H1 (cell line): ENCODE measurements around the gene VSIG2. TPM values are rescaled to one million over a fixed set of nuclear protein-coding genes. Genes with fewer than 3 reads are reported as not detected.

ENCODE experiments used
- CTCF ChIA-PET: fragments of 300-600 bp; sonication (Branson Sonifier 250); formaldehyde crosslinking; loops from one replicate; lab custom pipeline; 2021; ENCODE audit not compliant: partially characterized antibody; lab: Charles Lee
- POLR2A ChIA-PET: fragments of 300-600 bp; sonication (Branson Sonifier 250); formaldehyde crosslinking; loops from one replicate; lab custom pipeline; 2021; ENCODE audit warnings: inconsistent platforms; ENCODE audit not compliant: partially characterized antibody; lab: Charles Lee
- DNase-seq, 2 experiments: peaks; one replicate each; pipeline versions ENCODE4 v3.0.0 to v3.0.0-alpha.2; 2010 to 2022; ENCODE audit warnings: low spot score in 2 of 2, low read depth in 1 of 2, mixed read lengths in 1 of 2
- FAIRE-seq: peaks from 2 replicates; lab custom pipeline; 2011; peaks lifted over from hg19 to GRCh38; lab: Jason Lieb, UNC
- H2AFZ ChIP-seq: 2 replicates; pipeline ENCODE4 v1.8.1; 2012; ENCODE audit warnings: low read length, inconsistent platforms
- H2AK5ac ChIP-seq: 2 replicates; pipeline ENCODE4 v1.6.1; 2013; ENCODE audit warnings: low read depth, low read length
- H2BK120ac ChIP-seq: replicated peaks from 2 replicates; pipeline ENCODE3; 2013; ENCODE audit warnings: low read depth, low read length, inconsistent platforms
- H2BK12ac ChIP-seq: 2 replicates; pipeline ENCODE4 v1.6.1; 2013; ENCODE audit warnings: low read depth, low read length
- H2BK15ac ChIP-seq: 2 replicates; pipeline ENCODE4 v1.6.1; 2013; ENCODE audit warnings: low read length
- H2BK20ac ChIP-seq: 2 replicates; pipeline ENCODE4 v1.6.1; 2013; ENCODE audit warnings: low read length
- H2BK5ac ChIP-seq: 2 replicates; pipeline ENCODE4 v1.6.1; 2013; ENCODE audit warnings: low read depth, low read length
- H3K14ac ChIP-seq: 2 replicates; pipeline ENCODE4 v1.6.1; 2013; ENCODE audit warnings: inconsistent platforms; ENCODE audit not compliant: insufficient read length
- H3K18ac ChIP-seq: 2 replicates; pipeline ENCODE4 v1.6.1; 2013; ENCODE audit warnings: low read length; ENCODE audit errors: extremely low read depth
- H3K23ac ChIP-seq: 2 replicates; pipeline ENCODE4 v1.6.1; 2013; ENCODE audit warnings: inconsistent platforms; ENCODE audit not compliant: insufficient read length
- H3K23me2 ChIP-seq: 2 replicates; pipeline ENCODE4 v1.6.1; 2013; ENCODE audit warnings: low read depth, low read length
- H3K27ac ChIP-seq: 2 replicates; pipeline ENCODE4 v1.6.1; 2011; ENCODE audit warnings: low read depth, low read length, inconsistent platforms
- H3K27me3 ChIP-seq, 4 experiments: replicated peaks in 1 of 4; 1 replicate in 1 of 4; 2 replicates in 3 of 4; pipeline versions ENCODE4 v1.6.1 to v1.8.1; 2011 to 2013; ENCODE audit warnings: low read length in 3 of 4, mild to moderate bottlenecking in 3 of 4, inconsistent platforms in 2 of 4, mixed read lengths in 2 of 4, moderate library complexity in 1 of 4; ENCODE audit not compliant: control insufficient read depth in 3 of 4, insufficient read depth in 3 of 4; ENCODE audit errors: extremely low read depth in 1 of 4
- H3K36me3 ChIP-seq, 4 experiments: 2 replicates each; pipeline versions ENCODE4 v1.6.1 to v1.8.1; 2011 to 2013; ENCODE audit warnings: mild to moderate bottlenecking in 4 of 4, low read length in 3 of 4, moderate library complexity in 2 of 4, control low read depth in 1 of 4, inconsistent platforms in 1 of 4; ENCODE audit not compliant: insufficient read depth in 4 of 4, control insufficient read depth in 2 of 4
- H3K4ac ChIP-seq: replicated peaks from 2 replicates; pipeline ENCODE3; 2013; ENCODE audit warnings: low read length, low read depth, mixed read lengths, inconsistent platforms; ENCODE audit not compliant: insufficient read length
- H3K4me1 ChIP-seq, 4 experiments: replicated peaks in 1 of 4; 1 replicate in 1 of 4; 2 replicates in 3 of 4; pipeline versions ENCODE4 v1.6.1 to v1.8.1; 2011 to 2013; ENCODE audit warnings: low read length in 3 of 4, inconsistent platforms in 2 of 4, mixed read lengths in 1 of 4; ENCODE audit not compliant: insufficient read depth in 4 of 4, control insufficient read depth in 3 of 4
- H3K4me2 ChIP-seq, 2 experiments: 2 replicates each; pipeline versions ENCODE4 v1.6.1 to v1.8.1; 2011 to 2013; ENCODE audit warnings: low read depth in 2 of 2, low read length in 2 of 2, control low read depth in 1 of 2, inconsistent platforms in 1 of 2, mild to moderate bottlenecking in 1 of 2; ENCODE audit not compliant: insufficient read depth in 1 of 2
- H3K4me3 ChIP-seq, 4 experiments: fragments of 200-600, 300-600 bp in 1 of 4; sonication (generic), shearing (Covaris generic), sonication (Bioruptor Twin) in 1 of 4; 2 replicates each; pipeline versions ENCODE4 v1.5.1 to v1.8.1; 2011 to 2016; ENCODE audit warnings: low read length in 4 of 4, low read depth in 3 of 4, control low read depth in 2 of 4, inconsistent platforms in 2 of 4, mild to moderate bottlenecking in 2 of 4, mixed read lengths in 1 of 4, moderate library complexity in 1 of 4; ENCODE audit not compliant: insufficient read depth in 2 of 4; ENCODE audit errors: extremely low read depth in 1 of 4
- H3K56ac ChIP-seq: replicated peaks from 2 replicates; pipeline ENCODE3; 2013; ENCODE audit warnings: low read depth, mild to moderate bottlenecking, mixed read lengths, low read length, inconsistent platforms; ENCODE audit not compliant: insufficient read length
- H3K79me1 ChIP-seq: 2 replicates; pipeline ENCODE4 v1.6.1; 2013; ENCODE audit warnings: low read depth, low read length, control low read depth
- H3K79me2 ChIP-seq, 2 experiments: 2 replicates each; pipeline versions ENCODE4 v1.6.1 to v1.8.1; 2012 to 2013; ENCODE audit warnings: low read length in 2 of 2, mild to moderate bottlenecking in 2 of 2, inconsistent platforms in 1 of 2; ENCODE audit not compliant: insufficient read depth in 2 of 2, control insufficient read depth in 1 of 2
- H3K9ac ChIP-seq, 4 experiments: replicated peaks in 1 of 4; 1 replicate in 1 of 4; 2 replicates in 3 of 4; pipeline versions ENCODE4 v1.6.1 to v1.8.1; 2011 to 2013; ENCODE audit warnings: low read depth in 3 of 4, low read length in 3 of 4, control low read depth in 2 of 4, mild to moderate bottlenecking in 2 of 4, moderate library complexity in 2 of 4, inconsistent platforms in 1 of 4; ENCODE audit errors: extremely low read depth in 1 of 4
- H3K9me3 ChIP-seq, 2 experiments: 2 replicates each; pipeline versions ENCODE4 v1.6.1 to v1.8.1; 2012 to 2013; ENCODE audit warnings: mild to moderate bottlenecking in 2 of 2, moderate library complexity in 2 of 2, control low read depth in 1 of 2, inconsistent platforms in 1 of 2, low read depth in 1 of 2, low read length in 1 of 2, mixed read lengths in 1 of 2; ENCODE audit not compliant: insufficient read depth in 2 of 2
- H4K20me1 ChIP-seq, 2 experiments: replicated peaks in 1 of 2; 2 replicates each; pipeline versions ENCODE3 to v1.8.1; 2011 to 2013; ENCODE audit warnings: inconsistent platforms in 2 of 2, low read length in 2 of 2, mild to moderate bottlenecking in 1 of 2; ENCODE audit not compliant: insufficient read depth in 2 of 2, control insufficient read depth in 1 of 2
- H4K5ac ChIP-seq: 2 replicates; pipeline ENCODE4 v1.6.1; 2013; ENCODE audit warnings: low read length, low read depth, mixed read lengths, inconsistent platforms; ENCODE audit not compliant: insufficient read length
- H4K8ac ChIP-seq: 2 replicates; pipeline ENCODE4 v1.8.0; 2013; ENCODE audit warnings: mild to moderate bottlenecking, moderate library complexity, low read length, inconsistent platforms; ENCODE audit not compliant: insufficient read depth; ENCODE audit errors: extremely low read depth
- H4K91ac ChIP-seq: replicated peaks from 2 replicates; pipeline ENCODE3; 2013; ENCODE audit warnings: low read length, mixed read lengths, inconsistent platforms; ENCODE audit not compliant: insufficient read length
- BACH1 ChIP-seq: IDR thresholded peaks from 2 replicates; pipeline ENCODE4 v1.6.1; 2012; ENCODE audit warnings: low read length, improper control_type of control experiment
- KDM5A ChIP-seq: fragments of 200-600 bp; IDR thresholded peaks from 2 replicates; pipeline ENCODE4 v1.7.1; 2012; ENCODE audit warnings: mild to moderate bottlenecking, low read length, inconsistent platforms, mixed read lengths
- POLR2AphosphoS5 ChIP-seq: IDR thresholded peaks from 2 replicates; pipeline ENCODE4 v1.6.1; 2011; ENCODE audit warnings: low read depth, low read length
- WGBS, 2 experiments: shearing (Covaris generic) in 1 of 2; methylation state at CpG; one replicate each; pipeline versions ENCODE4 v1.1.6 to v1.1.7; 2013 to 2015; ENCODE audit warnings: low lambda C conversion rate in 2 of 2, mixed read lengths in 2 of 2, inconsistent platforms in 1 of 2, low coverage in 1 of 2, missing lambda C conversion rate in 1 of 2; ENCODE audit not compliant: insufficient replicate concordance in 2 of 2, insufficient coverage in 1 of 2, insufficient read length in 1 of 2; ENCODE audit errors: extremely low coverage in 1 of 2, missing lambda C conversion rate in 1 of 2; 5-methylcytosine and 5-hydroxymethylcytosine counted together
- polyA plus RNA-seq, 7 experiments: library from polyadenylated mRNA; depleted of rRNA in 3 of 7; stranded (reverse) in 5 of 7; unstranded in 2 of 7; fragments of >200 nt in 5 of 7; fragments of 200-250 nt in 2 of 7; gene quantifications; 1 replicate in 5 of 7; 2 replicates in 1 of 7; 4 replicates in 1 of 7; pipeline versions ENCODE4 v1.2.1 to v1.2.3, GENCODE V29; 2011 to 2013; ENCODE audit warnings: missing spikeins in 2 of 7, mixed read lengths in 2 of 7
- total RNA-seq: library from RNA; stranded (reverse); fragmentation: NEBNext Ultra II Directional; extraction: Animal tissue kit (Norgen Biotek cat#: 25700); gene quantifications from 2 replicates; pipeline ENCODE4 v1.2.1, GENCODE V29; 2021

VSIG2 gene
- total and polyA plus RNA-seq, 2 of the 8 experiments (the other 6 are each of a cell fraction or from before 2014, with no cell fraction given), result 0.18 TPM; not detected in 1

GRCh38 chr11:124798991-124799347 is 46.9 kb upstream of the VSIG2 start:
- Histone ChIP-seq H3K79me2 (peaks cover 18 to 59% of the 10 kb centered on the region in 2 experiments), H3K18ac (peak overlapping the region; percentile 80; the same call in 1 of the 2 replicates), H3K4me3 (peak overlapping the region; percentile 70 to 86 (median 74)), H2AK5ac (0 out of 2 replicates have a peak overlapping the region, but pooled peaks have one; percentile 57), H3K56ac (no peak overlapping the region), H4K8ac (peak overlapping the region; percentile 99; the same call in 1 of the 2 replicates), H3K27ac (peak overlapping the region; percentile 96; the same call in 1 of the 2 replicates), H3K4ac (no peak overlapping the region), H3K4me2 (peak overlapping the region; percentile 89 to 97), H3K4me1 (peaks cover 0 to 12% (median under 1%) of the 10 kb centered on the region in 4 experiments; a peak in 3 of 7 replicates), H2BK5ac (no peak overlapping the region)
- WGBS, 2 experiments, result 11% methylated on average over 8 of the region's 8 CpGs; no CpG with 5 or more reads in 1 of the 2 experiments
- no peak for FAIRE-seq
- POLR2A ChIA-PET, result interaction anchor here (0.6 to 3.7 kb wide), 13 partner anchors 9 to 369 kb away, joined by 3 to 26 read pairs (median 4); partner anchors contain the start of genes ESAM, SIAE and SPA17
- peak; percentile 39; the same call in 1 of the 2 replicates for TF ChIP-seq POLR2AphosphoS5
- 0 out of 2 replicates have a peak, but pooled peaks have one; percentile 22 for TF ChIP-seq KDM5A
- TF ChIP-seq BACH1, result no peak
- TF ChIP-seq, all 59 proteins: peak for 2
- Histone ChIP-seq H2BK15ac (no peak overlapping the region), H3K27me3 (no peaks in the 10 kb centered on the region), H3K23ac (no peak overlapping the region), H4K20me1 (peaks cover 3 to 12% of the 10 kb centered on the region in 2 experiments), H3K36me3 (no peaks in the 10 kb centered on the region), H2BK20ac (no peak overlapping the region), H3K23me2 (peaks cover 3% of the 10 kb centered on the region; the same call in 1 of the 2 replicates), H4K91ac (no peak overlapping the region), H3K14ac (no peak overlapping the region), H2BK120ac (no peak overlapping the region), H3K9me3 (no peaks in the 10 kb centered on the region), H3K79me1 (peaks cover 3% of the 10 kb centered on the region), H3K9ac (peak overlapping the region; percentile 59 to 98 (median 87)), H4K5ac (no peak overlapping the region), H2BK12ac (peak overlapping the region; percentile 93; the same call in 1 of the 2 replicates), H2AFZ (no peak overlapping the region)
- CTCF ChIA-PET, result interaction anchor here (0.8 to 7.6 kb wide), 19 partner anchors 11 to 383 kb away, joined by 3 to 108 read pairs (median 5); no protein-coding TSS in a partner anchor
- no peak for DNase-seq
